Measurements from ENCODE around the gene HAAO.

GRCh38 chr2:42834161-42834560 lies 41.8 kb upstream of the HAAO start:
- TF ChIP-seq CTCF (IDR thresholded peaks at IDR 0.05) (no peak), POLR2A (IDR thresholded peaks at IDR 0.05) (no peak), POLR2AphosphoS5 (IDR thresholded peaks at IDR 0.05) (no peak), EP300 (IDR thresholded peaks at IDR 0.05) (no peak)
